Measurements from ENCODE around the gene LAG3.
A peak's percentile ranks its signal among the peaks of the same experiment; 100 is the strongest.

LAG3 gene

DNA sequence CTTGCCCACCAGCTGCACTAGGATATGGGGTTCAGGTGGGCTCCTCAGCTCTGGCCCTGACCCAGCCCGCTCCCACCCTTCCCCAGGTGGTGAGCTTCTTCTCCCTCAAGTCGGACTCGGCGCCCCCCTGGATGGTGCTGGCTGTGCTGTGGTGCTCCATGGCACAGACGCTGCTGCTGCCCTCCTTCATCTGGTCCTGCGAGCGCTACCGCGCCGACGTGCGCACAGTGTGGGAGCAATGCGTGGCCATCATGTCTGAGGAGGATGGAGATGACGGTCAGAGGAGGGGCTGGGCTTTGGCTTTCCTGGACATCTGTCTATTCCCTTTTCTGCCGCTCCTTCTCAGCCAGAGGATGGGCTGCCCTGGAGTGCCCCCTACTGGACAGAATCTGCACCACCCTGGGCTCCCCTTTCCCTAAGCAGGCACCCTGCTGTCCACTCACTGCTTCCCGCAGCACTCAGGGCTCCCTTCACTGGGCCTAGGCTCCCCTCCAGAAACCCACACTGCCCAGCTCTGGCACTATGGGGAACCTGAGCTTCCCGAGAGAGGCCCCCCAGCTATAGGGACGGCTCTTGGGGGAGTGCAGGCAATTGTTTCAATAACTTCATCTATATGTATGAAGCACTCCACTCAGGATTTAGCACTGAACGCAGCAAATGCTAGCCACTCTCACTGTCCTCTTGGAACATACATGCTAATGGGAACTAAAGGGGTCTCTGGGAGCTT, 53.2 kb downstream of the LAG3 start:
- Histone ChIP-seq H3K27ac (ENCODE audit: low read depth, low read length) (no peak overlapping the region), H3K4me3 (ENCODE audit: low read length) (peak overlapping the region; percentile 46), H3K36me3 (ENCODE audit: control insufficient read depth, insufficient read depth, low read length) (no peaks in the 10 kb centered on the region), H3K27me3 (ENCODE audit: control insufficient read depth, insufficient read depth, low read length) (peaks cover 5% of the 10 kb centered on the region), H3K9ac (ENCODE audit: low read length) (no peak overlapping the region), H3K4me1 (ENCODE audit: control insufficient read depth, insufficient read depth, low read length) (peaks cover 18% of the 10 kb centered on the region)

GRCh38 chr12:6826125-6826733, 53.9 kb downstream of the LAG3 start:
- Histone ChIP-seq H3K27ac (ENCODE audit: low read depth, low read length) (no peak overlapping the region), H3K4me3 (ENCODE audit: low read length) (no peak overlapping the region), H3K9ac (ENCODE audit: low read length) (no peak overlapping the region), H3K4me1 (ENCODE audit: control insufficient read depth, insufficient read depth, low read length) (peaks cover 15% of the 10 kb centered on the region), H3K36me3 (ENCODE audit: control insufficient read depth, insufficient read depth, low read length) (no peaks in the 10 kb centered on the region), H3K27me3 (ENCODE audit: control insufficient read depth, insufficient read depth, low read length) (peaks cover 5% of the 10 kb centered on the region)

DNA sequence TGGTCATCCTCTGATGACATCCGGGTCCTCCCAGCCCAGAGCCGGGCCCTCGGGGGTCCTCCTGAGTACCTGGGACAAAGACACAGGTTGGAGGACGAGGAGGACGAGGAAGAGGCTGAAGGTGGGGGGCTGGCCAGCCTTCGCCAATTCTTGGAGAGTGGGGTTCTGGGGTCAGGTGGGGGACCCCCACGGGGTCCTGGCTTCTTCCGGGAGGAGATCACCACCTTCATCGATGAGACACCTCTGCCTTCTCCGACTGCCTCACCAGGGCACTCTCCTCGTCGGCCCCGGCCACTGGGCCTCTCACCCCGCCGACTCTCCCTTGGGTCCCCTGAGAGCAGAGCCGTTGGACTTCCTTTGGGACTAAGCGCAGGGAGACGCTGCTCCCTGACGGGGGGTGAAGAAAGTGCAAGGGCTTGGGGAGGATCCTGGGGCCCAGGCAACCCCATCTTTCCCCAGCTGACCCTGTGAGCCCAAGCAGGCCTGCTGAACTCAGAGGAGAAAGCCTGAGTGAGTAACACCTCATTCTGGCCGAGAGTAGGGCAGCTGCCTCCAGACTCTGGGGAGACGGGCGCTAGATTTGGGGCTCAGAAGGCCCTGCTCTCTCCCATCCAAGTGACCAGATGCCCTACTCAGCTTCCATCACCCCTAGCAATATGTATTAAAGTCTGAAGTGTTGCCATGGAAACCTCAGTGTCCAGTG, 54.6 kb downstream of the LAG3 start:
- no peaks in the 10 kb centered on the region for H3K36me3 ChIP-seq (ENCODE audit: control insufficient read depth, insufficient read depth, low read length)
- H3K4me1 ChIP-seq (ENCODE audit: control insufficient read depth, insufficient read depth, low read length) = peaks cover 15% of the 10 kb centered on the region
- H3K27me3 ChIP-seq (ENCODE audit: control insufficient read depth, insufficient read depth, low read length) = peaks cover 5% of the 10 kb centered on the region
- peak overlapping the region; percentile 3 for H3K27ac ChIP-seq (ENCODE audit: low read depth, low read length)
- H3K4me3 ChIP-seq (ENCODE audit: low read length) = no peak overlapping the region
- no peak overlapping the region for H3K9ac ChIP-seq (ENCODE audit: low read length)

DNA sequence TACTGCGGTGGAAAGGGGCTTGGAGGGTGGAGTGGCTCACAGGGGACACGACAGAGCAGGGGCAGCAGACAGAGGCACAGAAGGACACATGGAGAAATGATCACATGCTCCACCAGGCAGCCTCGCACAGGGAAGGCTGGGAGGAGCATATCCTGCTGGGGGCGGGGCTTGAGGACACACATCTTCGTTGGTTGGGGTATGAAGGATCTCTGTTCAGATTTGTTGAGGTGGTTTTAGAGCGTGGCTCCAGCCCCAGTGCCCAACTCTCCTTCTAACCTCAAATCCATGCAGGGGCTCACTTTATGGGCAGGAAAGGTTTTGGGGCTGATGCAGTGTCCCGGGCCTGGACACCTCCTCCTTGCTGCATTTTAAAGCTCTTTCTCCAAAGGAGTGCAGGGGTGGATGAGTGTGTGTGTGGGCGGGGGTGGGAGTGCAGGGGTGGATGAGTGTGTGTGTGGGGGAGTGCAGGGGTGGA, 55.2 kb downstream of the LAG3 start:
- Histone ChIP-seq H3K27me3 (ENCODE audit: control insufficient read depth, insufficient read depth, low read length) (peaks cover 3% of the 10 kb centered on the region), H3K36me3 (ENCODE audit: control insufficient read depth, insufficient read depth, low read length) (no peaks in the 10 kb centered on the region), H3K4me3 (ENCODE audit: low read length) (peak overlapping the region; percentile 23), H3K27ac (ENCODE audit: low read depth, low read length) (peak overlapping the region; percentile 3), H3K9ac (ENCODE audit: low read length) (no peak overlapping the region), H3K4me1 (ENCODE audit: control insufficient read depth, insufficient read depth, low read length) (peaks cover 15% of the 10 kb centered on the region)
